Glomerular visceral epithelial cell (primary cell): ENCODE data around the gene NCBP2.
A peak's percentile ranks its signal among the peaks of the same experiment; 100 is the strongest.
"Not testable (repeated sequence)": the region's sequence is repeated elsewhere in the genome, so short reads cannot be mapped to it uniquely, and the experiment has no call there.

ENCODE experiments used
- DNase-seq: peaks from one replicate; pipeline ENCODE4 v3.0.0-alpha.2; 2016; ENCODE audit errors: extremely low spot score

The NCBP2 gene

GRCh38 chr3:196968233-196969133, 26.2 kb upstream of the NCBP2 start, which contains the start of gene PIGZ:
Gene PIGZ (minus strand): TSS chr3:196968833. CDS start chr3:196952031, 16,802 bp downstream.
- DNase-seq: peak; percentile 36

- no peak for DNase-seq
Measured at GRCh38 chr3:196967412-196968232, 25.3 kb upstream of the NCBP2 start.

- DNase-seq: no peak
Measured at GRCh38 chr3:196966526-196967401, 24.4 kb upstream of the NCBP2 start.

DNA sequence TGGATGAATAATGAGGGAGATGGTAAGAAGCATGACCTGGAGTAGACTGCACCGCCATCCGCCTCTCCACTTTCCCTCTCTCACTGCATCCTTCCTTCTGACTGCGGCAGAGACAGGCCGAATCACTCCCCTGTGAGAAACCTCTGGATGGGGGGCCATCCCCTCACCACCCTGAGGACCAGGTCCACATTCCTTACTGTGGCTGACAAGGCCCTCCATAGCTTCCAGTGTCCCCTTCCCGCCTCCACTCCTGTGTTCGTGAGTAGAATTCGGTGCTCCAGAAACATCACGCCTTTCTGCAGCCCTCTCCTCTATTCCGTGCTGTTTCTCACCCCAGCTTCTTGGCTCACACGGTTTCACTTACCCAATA, 23.5 kb upstream of the NCBP2 start:
- DNase-seq: no peak

- DNase-seq: no peak
Measured at GRCh38 chr3:196965112-196965803, 22.9 kb upstream of the NCBP2 start.

DNA sequence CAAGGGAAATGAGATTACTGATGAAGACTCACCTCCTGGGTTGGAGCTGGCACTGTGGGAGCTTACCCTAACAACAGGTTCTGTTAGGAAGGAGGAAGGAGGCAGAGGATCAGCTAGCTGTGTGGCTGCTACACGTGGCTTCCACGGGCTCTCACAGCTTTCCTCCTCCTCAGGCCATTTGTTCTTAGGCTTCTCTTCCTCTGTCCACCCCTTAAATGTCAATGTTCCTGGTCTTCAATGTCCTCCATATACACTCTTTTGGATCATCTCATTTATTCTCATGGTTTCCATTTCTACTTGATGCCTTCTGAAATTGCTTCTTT, 21.3 kb upstream of the NCBP2 start:
- no peak for DNase-seq

DNA sequence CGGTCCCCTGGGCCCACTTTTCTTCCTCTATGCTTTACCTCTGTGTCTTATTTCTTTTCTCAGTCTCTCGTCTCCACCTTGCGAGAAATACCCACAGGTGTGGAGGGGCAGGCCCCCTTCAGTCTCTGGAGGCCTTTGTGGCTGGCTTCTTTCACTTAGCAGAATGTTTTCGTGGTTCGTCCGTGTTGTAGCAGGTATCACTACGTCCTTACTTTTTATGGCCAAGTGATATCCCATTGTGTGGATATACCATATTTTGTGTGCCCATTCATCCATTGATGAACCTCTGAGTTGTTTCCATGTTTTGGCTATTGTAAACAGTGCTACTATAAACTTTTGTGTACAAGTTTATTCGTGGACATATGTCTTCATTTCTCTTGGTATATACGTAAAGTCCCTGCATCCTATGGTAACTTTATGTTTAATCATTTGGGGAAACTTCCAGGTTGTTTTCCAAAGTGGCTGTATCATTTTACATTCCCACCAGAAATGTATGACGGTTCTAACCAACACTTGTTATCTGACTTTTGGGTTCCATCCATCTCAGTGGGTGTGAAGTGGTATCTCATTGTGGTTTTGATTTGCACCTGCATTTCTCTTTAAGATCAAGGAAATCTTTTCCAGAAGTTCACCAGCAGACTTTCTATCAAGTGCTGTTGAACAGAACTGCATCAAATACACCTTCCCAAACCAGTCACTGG, 20.8 kb upstream of the NCBP2 start:
- no peak for DNase-seq

DNA sequence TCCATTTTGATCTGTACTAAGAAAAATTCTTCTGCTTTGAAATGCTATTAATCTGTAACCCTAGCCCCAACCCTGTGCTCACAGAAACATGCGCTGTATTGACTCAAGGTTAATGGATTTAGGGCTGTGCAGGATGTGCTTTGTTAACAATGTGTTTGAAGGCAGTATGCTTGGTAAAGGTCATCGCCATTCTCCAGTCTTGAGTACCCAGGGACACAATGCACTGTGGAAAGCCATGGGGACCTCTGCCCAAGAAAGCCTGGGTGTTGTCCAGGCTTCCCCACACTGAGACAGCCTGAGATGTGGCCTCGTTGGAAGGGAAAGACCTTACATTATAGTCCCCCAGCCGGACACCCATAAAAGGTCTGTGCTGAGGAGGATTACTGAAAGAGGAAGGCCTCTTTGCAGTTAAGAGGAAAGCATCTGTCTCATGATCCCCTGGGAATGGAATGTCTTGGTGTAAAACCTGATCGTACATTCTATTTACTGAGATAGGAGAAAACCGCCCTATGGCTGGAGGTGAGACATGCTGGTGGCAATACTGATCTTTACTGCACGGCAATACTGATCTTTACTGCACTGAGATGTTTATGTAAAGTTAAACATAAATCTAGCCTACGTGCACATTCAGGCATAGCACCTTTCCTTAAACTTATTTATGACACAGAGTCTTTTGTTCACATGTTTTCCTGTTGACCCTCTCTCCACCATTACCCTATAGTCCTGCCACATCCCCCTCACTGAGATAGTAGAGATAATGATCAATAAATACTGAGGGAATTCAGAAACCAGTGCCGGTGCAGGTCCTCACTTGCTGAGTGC, 20.0 kb upstream of the NCBP2 start:
- DNase-seq: no peak

GRCh38 chr3:196954832-196955231, 12.5 kb upstream of the NCBP2 start:
- DNase-seq: no peak

DNA sequence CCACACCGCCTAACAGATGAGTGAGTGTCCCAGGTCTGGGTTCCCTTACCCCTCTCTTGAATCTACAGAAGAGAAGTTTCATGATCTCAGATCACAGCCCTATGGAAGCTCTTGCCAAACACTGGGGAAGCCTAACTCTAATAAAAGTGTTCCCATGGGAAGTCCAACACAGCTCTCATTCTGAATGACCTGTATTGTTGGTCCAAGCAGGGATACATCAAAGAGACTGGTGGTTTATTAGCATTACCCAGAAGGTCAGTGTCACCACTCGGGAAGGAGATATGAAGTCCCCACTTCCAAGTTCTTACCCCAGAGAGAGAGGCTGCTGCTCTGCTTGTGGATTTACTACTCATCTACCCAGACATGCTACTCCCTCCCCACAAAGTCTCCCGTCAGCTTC, 9.0 kb upstream of the NCBP2 start:
- DNase-seq: no peak

DNA sequence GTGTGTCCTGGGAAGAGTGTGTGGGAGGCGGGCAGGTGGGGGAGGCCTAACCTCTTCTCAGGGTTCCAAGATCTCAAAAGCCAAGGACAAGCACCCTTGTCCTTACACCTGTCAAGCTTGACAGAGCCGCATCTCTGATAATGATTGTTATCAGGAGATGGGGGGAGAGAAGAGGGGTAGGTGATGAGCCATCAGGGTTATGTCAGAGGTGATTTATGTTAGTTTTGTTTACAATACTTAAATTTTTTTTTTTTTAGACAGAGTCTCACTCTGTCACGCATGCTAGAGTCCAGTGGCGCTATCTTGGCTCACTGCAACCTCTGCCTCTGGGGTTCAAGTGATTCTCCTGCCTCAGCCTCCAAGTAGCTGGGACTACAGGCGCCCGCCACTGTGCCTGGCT, 7.4 kb upstream of the NCBP2 start:
- no peak for DNase-seq

- DNase-seq: no peak
Measured at GRCh38 chr3:196949285-196949619, 6.9 kb upstream of the NCBP2 start.

DNA sequence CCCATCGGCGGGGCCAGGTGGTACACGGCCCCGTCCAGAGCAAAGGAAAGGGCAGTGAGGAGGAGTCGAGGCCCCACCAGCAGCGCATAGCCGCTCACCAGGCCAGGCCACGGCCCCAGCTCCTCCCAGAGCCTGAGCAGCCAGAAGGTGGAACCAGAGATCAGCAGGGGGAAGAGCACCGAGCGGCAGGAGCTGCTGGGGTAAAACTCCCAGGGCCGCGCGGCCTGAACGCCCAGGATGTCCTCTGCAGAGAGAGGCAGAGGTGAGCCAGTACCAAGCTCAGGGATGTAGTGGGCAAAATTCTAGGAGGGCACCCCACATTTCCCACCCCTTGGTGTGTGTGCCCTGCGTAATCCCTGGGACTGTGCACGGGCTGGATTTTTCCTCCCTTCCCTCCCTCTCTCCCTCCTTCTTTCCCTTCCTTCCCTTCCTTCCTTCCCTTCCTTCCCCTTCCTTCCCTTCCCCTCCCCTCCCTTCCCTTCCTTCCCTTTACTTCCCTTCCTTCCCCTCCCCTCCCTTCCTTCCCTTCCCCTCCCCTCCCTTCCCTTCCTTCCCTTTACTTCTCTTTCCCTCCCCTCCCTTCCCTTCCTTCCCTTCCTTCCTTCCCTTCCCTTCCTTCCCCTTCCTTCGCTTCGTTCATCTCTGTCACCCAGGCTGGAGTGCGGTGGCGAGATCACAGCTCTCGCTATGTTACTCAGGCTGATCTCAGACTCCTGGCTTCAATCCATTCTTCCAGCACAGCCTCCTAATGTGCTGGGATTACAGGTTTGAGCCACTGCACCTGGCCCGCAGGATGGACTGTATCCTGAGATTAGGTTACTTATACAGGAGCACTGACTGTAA, 6.3 kb upstream of the NCBP2 start:
- no peak for DNase-seq

- DNase-seq: no peak
Measured at GRCh38 chr3:196947860-196948441, 5.6 kb upstream of the NCBP2 start.

DNA sequence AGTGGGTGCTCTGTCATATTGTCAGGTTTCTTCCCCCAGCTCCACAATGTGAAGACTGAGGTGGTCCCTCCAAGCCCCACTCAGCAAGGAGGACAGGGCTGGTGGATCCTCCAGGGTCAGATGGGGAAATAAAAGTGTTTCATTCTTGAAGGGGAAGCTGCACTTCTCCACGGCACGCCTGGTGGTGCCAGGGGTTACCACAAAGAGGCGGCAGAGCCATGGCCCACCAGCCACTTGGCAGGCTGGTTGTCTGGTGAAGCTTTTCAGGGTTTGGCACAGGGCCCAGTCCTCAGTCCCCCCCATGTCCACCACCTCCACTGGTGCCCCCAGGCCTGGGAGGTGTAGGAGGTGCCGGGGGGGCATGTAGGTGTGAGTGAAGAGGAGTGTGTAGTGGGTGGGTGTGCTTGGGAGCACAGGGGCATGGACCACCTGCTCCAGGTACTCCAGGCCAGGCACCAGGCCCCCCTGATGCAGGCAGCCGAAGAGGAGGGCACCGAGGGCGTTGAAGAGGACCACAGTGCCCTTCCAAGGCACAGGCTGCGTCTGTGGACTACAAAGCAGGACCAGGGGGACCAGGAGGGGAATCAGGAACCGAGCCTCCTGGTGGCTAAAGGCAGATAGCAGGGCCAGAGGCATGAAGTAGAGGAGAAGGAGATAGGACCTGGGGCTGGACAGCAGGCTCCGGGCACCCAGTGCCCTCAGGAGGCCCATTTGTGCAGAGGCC, 5.0 kb upstream of the NCBP2 start:
- DNase-seq: no peak

DNA sequence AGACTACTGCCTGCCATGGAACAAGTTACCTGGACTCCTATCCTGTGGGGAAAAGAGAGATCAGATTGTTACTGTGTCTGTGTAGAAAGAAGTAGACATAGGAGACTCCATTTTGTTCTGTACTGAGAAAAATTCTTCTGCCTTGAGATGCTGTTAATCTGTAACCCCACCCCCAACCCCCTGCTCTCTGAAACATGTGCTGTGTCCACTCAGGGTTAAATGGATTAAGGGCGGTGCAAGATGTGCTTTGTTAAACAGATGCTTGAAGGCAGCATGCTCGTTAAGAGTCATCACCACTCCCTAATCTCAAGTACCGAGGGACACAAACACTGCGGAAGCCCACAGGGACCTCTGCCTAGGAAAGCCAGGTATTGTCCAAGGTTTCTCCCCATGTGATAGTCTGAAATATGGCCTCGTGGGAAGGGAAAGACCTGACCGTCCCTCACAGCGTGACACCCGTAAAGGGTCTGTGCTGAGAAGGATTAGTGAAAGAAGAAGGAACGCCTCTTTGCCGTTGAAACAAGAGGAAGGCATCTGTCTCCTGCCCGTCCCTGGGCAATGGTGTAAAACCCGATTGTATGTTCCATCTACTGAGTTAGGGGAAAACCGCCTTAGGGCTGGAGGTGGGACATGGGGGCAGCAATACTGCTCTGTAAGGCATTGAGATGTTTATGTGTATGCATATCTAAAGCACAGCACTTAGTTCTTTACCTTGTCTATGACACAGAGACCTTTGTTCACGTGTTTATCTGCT, 1.9 kb upstream of the NCBP2 start:
- not testable (repeated sequence) for DNase-seq

- peak; percentile 21 for DNase-seq
Measured at GRCh38 chr3:196942915-196943277, 568 bp upstream of the NCBP2 start.
